ENCODE measurements around the gene FKBP10. TPM values are rescaled to one million over a fixed set of nuclear protein-coding genes. Genes with fewer than 3 reads are reported as not detected.

Gene FKBP10
- total RNA-seq, 4 donors from 2014 or later = 4.2 to 25.4 (median 6.8) TPM

- DNase-seq (ENCODE audit: low spot score in 2 of 2) = no peak
- 78 to 82% methylated on average over 3 of the region's 3 CpGs for WGBS, 2 donors
- intact Hi-C loops (cut with DNase I; ENCODE audit: low total_unique reads) = no loop called here
Observed at GRCh38 chr17:41860254-41860931, 47.6 kb downstream of the FKBP10 start.

GRCh38 chr17:41863074-41863848, 50.5 kb downstream of the FKBP10 start:
- no peak overlapping the region for H3K4me3 ChIP-seq (ENCODE audit: low read depth, poor library complexity, severe bottlenecking)
- intact Hi-C loops (cut with DNase I; ENCODE audit: low total_unique reads) = no loop called here
- no peak for TF ChIP-seq POLR2A (IDR thresholded peaks at IDR 0.05)
- no peak for TF ChIP-seq CTCF (IDR thresholded peaks at IDR 0.05)
- no peak for DNase-seq (ENCODE audit: low spot score in 2 of 2)
- WGBS, 2 donors = 62 to 64% methylated on average over 18 of the region's 18 CpGs

More at GRCh38 chr17:41860254-41860931, 47.6 kb downstream of the FKBP10 start:
- TF ChIP-seq POLR2A (IDR thresholded peaks at IDR 0.05) (no peak), CTCF (IDR thresholded peaks at IDR 0.05) (no peak)
- H3K4me3 ChIP-seq (ENCODE audit: low read depth, poor library complexity, severe bottlenecking) = no peak overlapping the region

GRCh38 chr17:41864498-41864835, 51.7 kb downstream of the FKBP10 start:
- intact Hi-C loops (cut with DNase I; ENCODE audit: low total_unique reads) = no loop called here
- TF ChIP-seq POLR2A (IDR thresholded peaks at IDR 0.05) = no peak
- TF ChIP-seq CTCF (IDR thresholded peaks at IDR 0.05) = no peak
- no peak for DNase-seq (ENCODE audit: low spot score in 2 of 2)
- peak overlapping the region; percentile 78 for H3K4me3 ChIP-seq (ENCODE audit: low read depth, poor library complexity, severe bottlenecking)
- 0 to 1% methylated on average over 20 to 25 of the region's 25 CpGs for WGBS, 2 donors

- intact Hi-C loops (cut with DNase I; ENCODE audit: low total_unique reads) = no loop called here
- peak; percentile 82 to 96 for DNase-seq (ENCODE audit: low spot score in 2 of 2)
- TF ChIP-seq CTCF (IDR thresholded peaks at IDR 0.05) (no peak), POLR2A (IDR thresholded peaks at IDR 0.05) (no peak)
- peak within 1 kb of the TSS; percentile 78 for H3K4me3 ChIP-seq (ENCODE audit: low read depth, poor library complexity, severe bottlenecking)
- WGBS, 2 donors = 0 to 1% methylated on average over 5 to 26 of the region's 90 CpGs
Observed at GRCh38 chr17:41864836-41865595, 52.2 kb downstream of the FKBP10 start, which contains the start of gene KLHL11. Gene KLHL11 (minus strand): TSS chr17:41865423. CDS start chr17:41865370, 53 bp downstream.

GRCh38 chr17:41865596-41865893, 52.7 kb downstream of the FKBP10 start:
- no peak for DNase-seq (ENCODE audit: low spot score in 2 of 2)
- WGBS, 2 donors = 0 to 1% methylated on average over 10 of the region's 10 CpGs
- TF ChIP-seq CTCF (IDR thresholded peaks at IDR 0.05) (no peak), POLR2A (IDR thresholded peaks at IDR 0.05) (no peak)
- no peak overlapping the region for H3K4me3 ChIP-seq (ENCODE audit: low read depth, poor library complexity, severe bottlenecking)
- intact Hi-C loops (cut with DNase I; ENCODE audit: low total_unique reads) = no loop called here

All from lower leg skin (tissue), 4 donors.